GM19455 (cell line): Measurements from ENCODE around the gene PIH1D1.
A peak's percentile ranks its signal among the peaks of the same experiment; 100 is the strongest.
"Not testable (repeated sequence)": the region's sequence is repeated elsewhere in the genome, so short reads cannot be mapped to it uniquely, and the experiment has no call there.

Source experiments
- ATAC-seq: cut with Tn5 transposase; IDR thresholded peaks from one replicate; pipeline ENCODE4 v1.9.1; 2021; ENCODE audit not compliant: unreplicated experiment

PIH1D1 gene

GRCh38 chr19:49456326-49456725 is 4.7 kb upstream of the PIH1D1 start:
- no peak for ATAC-seq

GRCh38 chr19:49455773-49456172 is 4.2 kb upstream of the PIH1D1 start:
- ATAC-seq: no peak

GRCh38 chr19:49453757-49454240 is 2.2 kb upstream of the PIH1D1 start:
- no peak for ATAC-seq

GRCh38 chr19:49453013-49453756 is 1.6 kb upstream of the PIH1D1 start, which contains the start of gene ALDH16A1:
Gene ALDH16A1, plus strand, starts transcription at chr19:49453225. Its CDS starts 107 bp downstream, at chr19:49453332.
- ATAC-seq: peak; percentile 70

GRCh38 chr19:49450405-49450804 is 1.2 kb downstream of the PIH1D1 start:
- ATAC-seq: no peak

- no peak for ATAC-seq
Measured at GRCh38 chr19:49448432-49448786, 3.2 kb downstream of the PIH1D1 start.

GRCh38 chr19:49447485-49448431 is 3.9 kb downstream of the PIH1D1 start:
- no peak for ATAC-seq

- no peak for ATAC-seq
Measured at GRCh38 chr19:49445997-49446396, 5.6 kb downstream of the PIH1D1 start.

GRCh38 chr19:49444100-49444700 is 7.4 kb downstream of the PIH1D1 start:
- not testable (repeated sequence) for ATAC-seq

- peak; percentile 72 for ATAC-seq
Measured at GRCh38 chr19:49443366-49444099, 8.1 kb downstream of the PIH1D1 start.

GRCh38 chr19:49442771-49443365 is 8.7 kb downstream of the PIH1D1 start:
- peak; percentile 22 for ATAC-seq

GRCh38 chr19:49442354-49442753 is 9.3 kb downstream of the PIH1D1 start:
- no peak for ATAC-seq

GRCh38 chr19:49441960-49442350 is 9.7 kb downstream of the PIH1D1 start:
- ATAC-seq: no peak

- no peak for ATAC-seq
Measured at GRCh38 chr19:49441210-49441959, 10.2 kb downstream of the PIH1D1 start, which contains the start of gene SLC17A7. Gene SLC17A7, minus strand, starts transcription at chr19:49441527. Its CDS starts 148 bp downstream, at chr19:49441379.

- ATAC-seq: no peak
Measured at GRCh38 chr19:49440439-49441209, 11.0 kb downstream of the PIH1D1 start.

- no peak for ATAC-seq
Measured at GRCh38 chr19:49439836-49440235, 11.8 kb downstream of the PIH1D1 start.

- ATAC-seq: no peak
Measured at GRCh38 chr19:49438261-49438660, 13.4 kb downstream of the PIH1D1 start.

- ATAC-seq: no peak
Measured at GRCh38 chr19:49437231-49437630, 14.4 kb downstream of the PIH1D1 start.
